Dedifferentiated amniotic fluid mesenchymal stem cell (primary cell): Measurements from ENCODE around the gene PRKCQ.
A peak's percentile ranks its signal among the peaks of the same experiment; 100 is the strongest.
"Not testable (repeated sequence)": the region's sequence is repeated elsewhere in the genome, so short reads cannot be mapped to it uniquely, and the experiment has no call there.

Experiments
- DNase-seq: peaks from one replicate; pipeline ENCODE4 v3.0.0-alpha.2; 2016; ENCODE audit errors: extremely low spot score

Gene PRKCQ

DNA sequence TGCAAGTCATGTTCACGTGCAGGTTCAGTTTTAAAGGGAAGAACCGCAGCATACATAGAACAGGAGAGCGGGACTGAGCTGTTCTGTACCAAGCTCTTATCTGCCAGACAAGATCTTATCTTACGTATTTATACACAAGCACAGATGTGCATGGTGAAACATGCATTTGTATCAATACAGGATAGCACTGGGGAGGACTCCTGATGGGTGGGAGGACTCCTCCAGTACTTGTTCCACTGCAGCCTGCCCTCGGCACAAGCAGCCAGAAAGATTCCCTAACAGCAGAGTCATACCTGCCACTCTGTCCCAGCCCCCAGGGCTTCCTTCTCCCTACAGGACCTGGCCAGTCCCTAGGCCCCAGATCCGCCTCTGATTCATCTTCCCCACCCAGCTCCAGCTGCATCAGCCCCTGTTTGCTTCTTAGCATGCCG lies 13.2 kb upstream of the PRKCQ start:
- no peak for DNase-seq

GRCh38 chr10:6592080-6592479 lies 12.0 kb upstream of the PRKCQ start:
- DNase-seq: no peak

DNA sequence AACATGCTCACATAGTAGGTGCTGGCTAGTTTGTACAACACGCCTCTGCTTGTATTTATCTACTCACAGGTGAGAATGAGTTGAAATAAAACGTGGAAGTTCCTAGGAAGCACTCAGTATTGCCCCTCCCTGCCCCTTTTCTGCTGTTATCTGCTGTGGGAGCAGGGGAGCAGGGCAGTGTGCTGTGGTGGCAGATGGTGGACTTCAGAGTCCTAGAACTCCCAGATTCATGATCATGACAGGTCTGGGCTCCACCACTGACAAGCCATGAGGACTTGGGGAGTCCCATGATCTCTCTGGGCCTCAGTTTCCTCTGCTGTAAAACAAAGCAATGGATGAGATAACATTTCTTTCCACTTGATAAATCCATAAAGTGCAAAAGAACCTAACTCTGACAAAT lies 11.6 kb upstream of the PRKCQ start:
- DNase-seq: no peak

- no peak for DNase-seq
These were observed 10.0 kb upstream of the PRKCQ start for GRCh38 chr10:6590100-6590499.

DNA sequence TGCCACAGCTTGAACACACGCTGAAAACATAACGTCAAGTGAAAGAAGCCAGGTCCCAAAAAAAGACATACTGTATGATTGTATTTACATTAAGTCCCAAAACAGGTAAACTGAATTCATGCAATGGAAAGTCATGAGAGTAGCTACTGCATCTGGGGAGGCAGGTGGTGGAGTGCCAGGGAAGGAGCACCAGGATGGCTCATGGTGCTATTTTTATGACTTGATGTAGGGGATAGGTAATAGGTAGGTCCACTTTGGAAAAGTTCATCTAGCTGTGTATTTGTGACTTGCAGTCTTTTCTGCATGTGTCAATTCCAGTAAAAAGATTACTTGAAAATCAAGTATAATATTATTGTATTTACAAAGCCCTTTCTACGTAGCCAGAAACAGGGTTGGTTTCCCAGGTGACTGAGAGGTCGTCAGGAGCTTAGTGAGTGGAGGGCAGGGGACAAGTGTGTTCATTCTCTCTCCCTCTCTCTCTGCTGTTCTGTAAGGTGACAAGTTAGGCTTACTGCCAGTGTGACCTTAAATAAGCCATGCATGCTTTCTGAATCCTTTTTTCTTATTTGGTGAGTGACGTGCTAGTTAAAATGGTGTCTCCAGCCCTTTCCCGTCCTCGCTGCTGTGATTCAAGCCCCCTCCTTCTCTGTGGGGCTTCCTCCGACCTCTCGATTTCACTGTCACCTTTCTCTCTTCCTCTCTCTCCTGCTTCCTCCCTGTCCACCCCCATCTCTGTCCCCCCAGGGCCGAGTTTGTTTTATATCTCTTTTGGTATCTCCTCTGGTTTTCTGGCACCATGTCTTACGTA lies 9.4 kb upstream of the PRKCQ start:
- no peak for DNase-seq

DNA sequence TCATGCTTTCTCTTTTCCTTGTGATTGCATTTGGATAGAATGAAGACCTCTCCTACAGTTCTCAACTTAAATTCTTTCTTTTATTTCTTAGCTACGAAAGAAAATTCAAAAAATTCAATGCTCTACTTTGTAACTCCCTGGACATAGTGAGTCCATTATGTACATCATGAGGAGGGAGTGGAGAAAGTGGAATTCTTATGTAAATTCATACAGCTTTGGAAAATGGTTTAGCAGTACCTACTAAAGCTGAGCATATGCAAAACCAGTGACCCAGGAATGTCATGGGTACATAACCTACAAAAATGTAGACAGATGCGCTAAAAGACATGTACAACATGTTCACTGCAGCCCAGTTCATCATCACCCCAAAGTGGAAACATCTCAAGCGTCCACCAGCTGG lies 8.8 kb upstream of the PRKCQ start:
- DNase-seq: no peak

GRCh38 chr10:6588082-6588481 lies 8.0 kb upstream of the PRKCQ start:
- DNase-seq: no peak

- no peak for DNase-seq
These were observed 6.4 kb upstream of the PRKCQ start for GRCh38 chr10:6586501-6586900.

GRCh38 chr10:6583447-6583846 lies 3.4 kb upstream of the PRKCQ start:
- DNase-seq: no peak

DNA sequence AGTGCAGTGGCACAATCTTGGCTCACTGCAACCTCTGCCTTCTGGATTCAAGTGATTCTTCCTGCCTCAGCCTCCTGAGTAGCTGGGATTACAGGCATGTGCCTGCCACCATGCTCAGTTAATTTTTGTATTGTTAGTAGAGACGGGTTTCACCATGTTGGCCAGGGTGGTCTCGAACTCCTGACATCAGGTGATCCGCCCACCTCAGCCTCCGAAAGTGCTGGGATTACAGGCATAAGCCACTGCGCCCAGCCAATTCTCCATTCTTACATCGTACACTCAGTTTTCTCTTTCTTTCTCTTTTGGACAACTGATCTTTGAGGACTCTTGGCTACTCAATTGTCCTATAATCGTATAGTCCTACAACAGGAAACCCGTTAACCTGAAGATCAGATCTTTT lies 2.8 kb upstream of the PRKCQ start:
- DNase-seq: not testable (repeated sequence)

DNA sequence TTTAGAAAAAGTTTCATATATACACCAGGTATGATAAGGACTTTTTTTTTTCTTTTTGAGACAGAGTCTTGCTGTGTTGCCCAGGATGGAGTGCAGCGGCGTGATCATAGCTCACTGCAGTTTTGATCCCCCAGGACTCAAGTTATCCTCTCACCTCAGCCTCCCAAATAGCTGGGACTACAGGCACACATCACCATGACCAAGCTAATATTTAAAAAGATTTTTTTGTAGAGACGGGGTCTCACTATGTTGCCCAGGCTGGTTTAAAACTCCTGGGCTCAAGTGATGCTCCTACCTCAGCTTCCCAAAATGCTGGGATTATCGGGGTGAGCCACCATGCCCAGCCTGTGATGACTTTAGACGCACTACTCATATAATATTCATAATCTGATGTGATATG lies 2.2 kb upstream of the PRKCQ start:
- DNase-seq: no peak

GRCh38 chr10:6581778-6582228 lies 1.7 kb upstream of the PRKCQ start:
- no peak for DNase-seq

- DNase-seq: not testable (repeated sequence)
These were observed 1.1 kb upstream of the PRKCQ start for GRCh38 chr10:6581223-6581622.

DNA sequence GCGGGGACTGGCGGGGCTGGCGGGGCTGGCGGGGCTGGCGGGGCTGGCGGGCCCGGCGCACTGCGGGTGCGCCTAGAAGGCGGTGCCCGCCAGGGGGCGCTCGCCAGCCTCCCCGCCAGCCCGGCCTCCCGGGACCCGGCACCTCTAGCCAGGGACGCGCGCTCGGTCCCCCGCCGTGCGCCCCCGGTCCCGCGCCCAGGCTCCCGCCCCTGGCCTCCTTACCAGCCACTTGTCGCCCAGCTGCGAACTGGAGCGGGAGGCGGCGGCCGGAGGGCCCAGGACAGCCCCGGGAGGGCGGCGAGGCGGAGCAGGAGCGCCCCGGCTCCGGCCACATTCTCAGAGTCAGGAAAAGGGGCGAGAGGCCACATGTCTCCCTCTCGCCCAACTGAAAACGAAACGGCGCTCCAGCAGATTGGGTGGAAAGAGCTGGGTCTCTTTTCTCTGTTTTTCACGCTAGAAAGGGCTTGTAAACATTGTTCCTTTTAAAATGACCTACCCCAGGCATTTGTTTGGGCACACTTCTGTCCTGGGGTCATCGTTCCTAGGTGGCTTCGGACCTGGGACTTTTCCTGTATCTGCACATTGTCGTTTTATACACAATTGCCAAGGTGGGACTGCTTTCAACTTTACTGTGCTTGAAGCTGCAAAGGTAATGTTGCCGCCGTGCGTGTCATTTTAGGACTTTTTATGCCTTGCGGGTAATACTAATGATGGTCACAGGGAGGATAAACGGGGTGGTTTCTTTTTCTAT lies 378 bp upstream of the PRKCQ start:
- peak; percentile 23 for DNase-seq

GRCh38 chr10:6579183-6579903 lies 733 bp downstream of the PRKCQ start:
- no peak for DNase-seq

GRCh38 chr10:6578795-6579182 lies 1.3 kb downstream of the PRKCQ start:
- no peak for DNase-seq

- no peak for DNase-seq
These were observed 1.8 kb downstream of the PRKCQ start for GRCh38 chr10:6578251-6578771.

- DNase-seq: no peak
These were observed 3.8 kb downstream of the PRKCQ start for GRCh38 chr10:6576326-6576725.

GRCh38 chr10:6574664-6575176 lies 5.4 kb downstream of the PRKCQ start:
- no peak for DNase-seq

- no peak for DNase-seq
These were observed 9.2 kb downstream of the PRKCQ start for GRCh38 chr10:6570893-6571292.

- DNase-seq: no peak
These were observed 10.8 kb downstream of the PRKCQ start for GRCh38 chr10:6569259-6569658.

DNA sequence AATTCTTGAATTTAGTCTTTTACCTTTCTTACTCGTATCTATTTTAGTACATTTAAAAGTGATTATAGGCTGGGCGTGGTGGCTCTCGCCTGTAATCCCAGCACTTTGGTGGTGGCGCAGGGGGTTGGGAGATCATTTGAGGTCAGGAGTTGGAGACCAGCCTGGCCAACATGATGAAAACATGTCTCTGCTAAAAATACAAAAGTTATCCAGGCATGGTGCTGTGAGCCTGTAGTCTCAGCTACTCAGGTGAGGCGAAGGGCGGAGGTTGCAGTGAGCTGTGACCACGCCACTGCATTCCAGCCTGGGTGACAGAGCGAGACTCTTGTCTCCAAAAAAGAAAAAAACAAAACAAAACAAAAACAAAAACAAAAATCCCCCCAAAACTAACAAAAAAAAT lies 12.2 kb downstream of the PRKCQ start:
- no peak for DNase-seq
